Activated CD8-positive, alpha-beta T cell treated with anti-CD3 and anti-CD28 coated beads for 36 hours (primary cell): ENCODE data around the gene SP5. TPM values are rescaled to one million over a fixed set of nuclear protein-coding genes. Genes with fewer than 3 reads are reported as not detected.

Experiments
- ATAC-seq: fragments of 200-7000 bp; cut with Tn5 transposase; one replicate; pipeline ENCODE4 v1.10.0; 2021; ENCODE audit warnings: mild to moderate bottlenecking, moderate library complexity
- CTCF ChIA-PET: fragments of 350-600 bp; sonication (Branson Sonifier 250); formaldehyde crosslinking; loops from one replicate; lab custom pipeline; 2021; ENCODE audit warnings: antibody characterized with exemption; lab: Charles Lee
- POLR2A ChIA-PET: fragments of 350-600 bp; sonication (Branson Sonifier 250); formaldehyde crosslinking; loops from one replicate; lab custom pipeline; 2021; ENCODE audit warnings: antibody characterized with exemption; lab: Charles Lee
- DNase-seq: peaks from one replicate; pipeline ENCODE4 v3.0.0-alpha.2; 2020
- H3K27ac Mint-ChIP-seq: one replicate; pipeline ENCODE4 v1.8.0; 2021; ENCODE audit warnings: mild to moderate bottlenecking, mixed read lengths
- H3K27me3 Mint-ChIP-seq: one replicate; pipeline ENCODE4 v1.8.0; 2021; ENCODE audit warnings: mixed read lengths
- H3K36me3 Mint-ChIP-seq: one replicate; pipeline ENCODE4 v1.8.0; 2021; ENCODE audit warnings: low read depth, mixed read lengths
- H3K4me1 Mint-ChIP-seq: one replicate; pipeline ENCODE4 v1.8.0; 2021; ENCODE audit warnings: low read depth, mixed read lengths
- H3K4me3 Mint-ChIP-seq: one replicate; pipeline ENCODE4 v1.8.0; 2021; ENCODE audit warnings: mild to moderate bottlenecking, moderate library complexity, mixed read lengths
- H3K9me3 Mint-ChIP-seq: one replicate; pipeline ENCODE4 v1.8.0; 2021; ENCODE audit warnings: mixed read lengths
- intact Hi-C: fragments of 100-400 bp; cut with micrococcal nuclease; formaldehyde crosslinking; loops from one replicate; pipeline ENCODE4 v1.10.0; 2022
- total RNA-seq, 2 experiments: library from RNA; stranded (reverse); gene quantifications; one replicate each; pipeline ENCODE4 v1.2.3, GENCODE V29; 2021
- TF ChIP-seq, protein P1 (sequence below): fragments of 200-600 bp; IDR thresholded peaks from one replicate; pipeline ENCODE4 v1.8.0; 2022; ENCODE audit warnings: antibody characterized with exemption, mild to moderate bottlenecking

Gene SP5
- total RNA-seq, 2 experiments from 2014 or later: not detected

DNA sequence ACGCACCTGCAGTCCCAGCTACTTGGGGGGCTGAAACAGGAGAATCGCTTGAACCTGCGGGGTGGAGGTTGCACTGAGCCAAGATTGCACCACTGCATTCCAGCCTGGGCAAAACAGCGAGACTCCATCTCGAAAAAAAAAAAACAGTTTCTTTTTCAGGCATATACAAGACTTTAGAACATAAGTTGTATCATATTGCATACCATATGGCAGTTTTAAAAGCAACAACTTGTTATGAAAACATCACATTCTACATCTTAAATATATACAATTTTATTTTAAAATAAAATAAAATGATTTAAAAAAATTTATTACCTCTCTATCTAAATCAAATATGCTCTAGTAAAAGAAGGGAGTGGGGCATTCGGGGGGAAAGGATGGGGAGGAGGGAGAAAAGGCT lies 39.4 kb upstream of the SP5 start:
- Mint-ChIP-seq H3K4me1 (no peaks in the 10 kb centered on the region), H3K36me3 (no peaks in the 10 kb centered on the region), H3K27me3 (peaks cover 5% of the 10 kb centered on the region), H3K9me3 (no peaks in the 10 kb centered on the region), H3K27ac (no peak overlapping the region), H3K4me3 (no peak overlapping the region)
- CTCF ChIA-PET: no interaction called here
- ATAC-seq (no peak), DNase-seq (no peak)
- POLR2A ChIA-PET: no interaction called here
- TF ChIP-seq, protein P1, sequence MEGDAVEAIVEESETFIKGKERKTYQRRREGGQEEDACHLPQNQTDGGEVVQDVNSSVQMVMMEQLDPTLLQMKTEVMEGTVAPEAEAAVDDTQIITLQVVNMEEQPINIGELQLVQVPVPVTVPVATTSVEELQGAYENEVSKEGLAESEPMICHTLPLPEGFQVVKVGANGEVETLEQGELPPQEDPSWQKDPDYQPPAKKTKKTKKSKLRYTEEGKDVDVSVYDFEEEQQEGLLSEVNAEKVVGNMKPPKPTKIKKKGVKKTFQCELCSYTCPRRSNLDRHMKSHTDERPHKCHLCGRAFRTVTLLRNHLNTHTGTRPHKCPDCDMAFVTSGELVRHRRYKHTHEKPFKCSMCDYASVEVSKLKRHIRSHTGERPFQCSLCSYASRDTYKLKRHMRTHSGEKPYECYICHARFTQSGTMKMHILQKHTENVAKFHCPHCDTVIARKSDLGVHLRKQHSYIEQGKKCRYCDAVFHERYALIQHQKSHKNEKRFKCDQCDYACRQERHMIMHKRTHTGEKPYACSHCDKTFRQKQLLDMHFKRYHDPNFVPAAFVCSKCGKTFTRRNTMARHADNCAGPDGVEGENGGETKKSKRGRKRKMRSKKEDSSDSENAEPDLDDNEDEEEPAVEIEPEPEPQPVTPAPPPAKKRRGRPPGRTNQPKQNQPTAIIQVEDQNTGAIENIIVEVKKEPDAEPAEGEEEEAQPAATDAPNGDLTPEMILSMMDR: no peak
- intact Hi-C loops: no loop called here

DNA sequence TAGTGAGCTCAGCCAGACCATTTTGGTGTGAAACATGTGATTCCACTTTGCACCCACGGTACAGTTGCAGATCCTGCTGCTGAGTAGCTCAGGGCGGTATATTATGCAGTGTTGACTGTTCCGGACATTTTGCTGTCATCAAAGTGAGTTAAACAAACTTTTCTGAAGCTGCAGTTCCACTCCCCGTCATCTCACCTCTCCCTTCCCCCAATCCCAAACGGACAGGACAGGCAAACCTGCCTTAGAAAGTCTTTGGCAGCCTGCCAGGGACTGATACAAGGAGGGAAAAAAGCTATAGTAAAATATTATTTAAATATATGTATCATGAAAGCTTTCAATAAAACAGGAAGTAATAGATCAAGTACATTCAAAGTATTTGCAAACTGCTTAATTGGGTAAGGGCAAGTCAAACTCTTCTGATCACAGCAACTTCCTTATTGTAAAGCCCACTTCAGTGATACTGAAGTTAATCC lies 35.5 kb upstream of the SP5 start:
- ChIA-PET POLR2A (no interaction called here), CTCF (interaction anchor here (1.1 to 3.5 kb wide), 2 partner anchors 75 to 271 kb away, joined by 4 to 11 read pairs; no protein-coding TSS in a partner anchor)
- no peak for DNase-seq
- no peaks in the 10 kb centered on the region for H3K36me3 Mint-ChIP-seq
- no peak for ATAC-seq
- H3K27ac Mint-ChIP-seq: no peak overlapping the region
- TF ChIP-seq, protein P1: no peak
- no peaks in the 10 kb centered on the region for H3K4me1 Mint-ChIP-seq
- intact Hi-C loops: no loop called here
- H3K27me3 Mint-ChIP-seq: peaks cover 1% of the 10 kb centered on the region
- no peak overlapping the region for H3K4me3 Mint-ChIP-seq
- H3K9me3 Mint-ChIP-seq: no peaks in the 10 kb centered on the region

DNA sequence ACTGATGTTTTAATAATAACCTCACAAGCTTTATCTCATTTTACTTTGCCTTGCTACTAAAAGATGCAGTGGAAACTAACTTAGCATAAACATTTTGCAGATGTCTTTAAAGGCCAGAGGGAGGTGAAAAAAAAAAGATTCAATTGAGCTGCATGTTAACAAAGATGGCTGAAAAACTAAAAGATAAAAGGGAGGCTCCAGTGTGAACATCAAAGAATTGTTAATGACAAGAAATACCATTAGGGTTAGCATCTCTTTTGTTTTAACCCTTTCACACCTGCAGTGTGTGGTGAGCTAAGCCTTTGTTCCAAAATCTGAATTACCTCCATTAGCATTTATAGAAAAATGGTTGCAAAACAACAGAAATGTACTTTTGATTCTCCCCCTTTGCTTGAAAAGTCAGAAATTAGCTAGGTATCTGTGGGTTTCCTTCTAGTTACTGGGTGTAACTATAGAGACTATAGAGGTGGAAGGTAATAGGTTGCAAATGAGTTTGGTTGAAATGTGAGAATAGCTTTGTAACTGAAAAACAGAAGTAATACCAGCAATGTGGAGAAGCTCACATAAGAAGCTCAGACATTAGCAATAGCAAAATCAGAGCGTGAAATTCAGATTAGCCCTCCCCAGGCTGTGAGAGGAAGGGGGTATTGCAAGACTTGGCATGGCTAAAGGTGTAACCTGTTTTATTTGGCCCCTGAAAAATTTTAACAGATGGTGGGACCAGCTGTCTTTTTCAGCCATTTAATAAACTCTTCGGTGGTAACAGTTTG lies 34.8 kb upstream of the SP5 start:
- POLR2A ChIA-PET: no interaction called here
- Mint-ChIP-seq H3K4me1 (no peaks in the 10 kb centered on the region), H3K27me3 (peaks cover 1% of the 10 kb centered on the region), H3K9me3 (no peaks in the 10 kb centered on the region), H3K27ac (no peak overlapping the region), H3K36me3 (no peaks in the 10 kb centered on the region), H3K4me3 (no peak overlapping the region)
- ATAC-seq (no peak), DNase-seq (no peak)
- intact Hi-C loops: no loop called here
- CTCF ChIA-PET: interaction anchor here (1.1 to 3.5 kb wide), 2 partner anchors 76 to 271 kb away, joined by 4 to 11 read pairs; no protein-coding TSS in a partner anchor
- TF ChIP-seq, protein P1: no peak

DNA sequence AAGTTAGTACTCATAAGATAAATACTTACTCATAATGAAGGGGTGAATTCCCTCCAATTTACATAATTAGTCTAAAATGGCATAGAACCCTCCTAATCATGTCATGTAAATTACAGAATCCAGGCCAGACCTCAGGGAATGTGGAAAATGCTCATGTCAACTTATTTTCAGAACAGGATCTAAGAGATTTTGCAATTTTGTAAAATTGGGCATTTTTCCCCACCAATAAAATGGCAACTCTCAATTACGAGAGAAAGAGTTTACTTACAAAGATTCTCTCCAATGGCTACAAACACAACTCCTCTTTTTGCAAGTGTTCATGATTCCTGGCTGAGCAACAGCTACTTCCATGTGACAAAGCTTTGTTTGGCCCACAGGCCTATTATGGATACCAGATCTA lies 33.8 kb upstream of the SP5 start:
- H3K4me1 Mint-ChIP-seq: no peaks in the 10 kb centered on the region
- ChIA-PET POLR2A (no interaction called here), CTCF (interaction anchor here (3.5 kb wide), 1 partner anchor 272 kb away, joined by 11 read pairs; no protein-coding TSS in a partner anchor)
- no peaks in the 10 kb centered on the region for H3K36me3 Mint-ChIP-seq
- no peaks in the 10 kb centered on the region for H3K9me3 Mint-ChIP-seq
- intact Hi-C loops: no loop called here
- H3K27ac Mint-ChIP-seq: no peak overlapping the region
- ATAC-seq: no peak
- DNase-seq: no peak
- H3K4me3 Mint-ChIP-seq: no peak overlapping the region
- TF ChIP-seq, protein P1: no peak
- peaks cover 1% of the 10 kb centered on the region for H3K27me3 Mint-ChIP-seq

DNA sequence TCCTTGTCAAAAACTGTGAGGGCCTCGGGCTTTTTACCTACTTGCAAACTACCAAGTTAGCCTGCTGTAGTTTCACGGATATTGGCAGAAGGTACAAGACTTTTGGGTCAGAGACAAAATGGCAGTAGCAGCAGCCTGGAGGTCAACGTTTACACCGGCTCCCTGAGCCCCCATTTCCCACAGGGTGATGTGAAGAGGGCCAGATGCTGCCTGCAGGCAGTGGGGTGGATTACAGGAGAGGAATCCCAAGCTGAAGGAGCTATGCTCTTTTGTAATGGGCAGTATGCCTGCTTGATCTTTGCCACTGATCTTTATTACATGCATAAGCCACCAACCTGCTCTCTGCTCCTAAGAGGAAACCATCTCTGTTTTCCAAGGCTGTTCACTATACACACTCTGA lies 29.5 kb upstream of the SP5 start:
- Mint-ChIP-seq H3K27me3 (peaks cover 1% of the 10 kb centered on the region), H3K36me3 (no peaks in the 10 kb centered on the region), H3K4me3 (no peak overlapping the region), H3K27ac (no peak overlapping the region), H3K4me1 (no peaks in the 10 kb centered on the region), H3K9me3 (no peaks in the 10 kb centered on the region)
- no peak for DNase-seq
- no peak for ATAC-seq
- POLR2A ChIA-PET: no interaction called here
- intact Hi-C loops: no loop called here
- TF ChIP-seq, protein P1: no peak
- CTCF ChIA-PET: no interaction called here
